DND-41 (cell line): ENCODE results near the gene TIRAP.

Experiments used
- CTCF ChIP-seq: IDR thresholded peaks from 2 replicates; pipeline ENCODE4 v1.5.1; 2012; ENCODE audit warnings: borderline replicate concordance, low read length, moderate library complexity, mild to moderate bottlenecking; ENCODE audit not compliant: poor library complexity, severe bottlenecking; ENCODE audit errors: extremely low read depth
- EZH2 ChIP-seq: IDR thresholded peaks from 3 replicates; pipeline ENCODE4 v1.6.1; 2012; ENCODE audit warnings: borderline replicate concordance, low read depth, mild to moderate bottlenecking, moderate library complexity, low read length, inconsistent platforms; ENCODE audit not compliant: severe bottlenecking

GRCh38 chr11:126317756-126318573 is 35.1 kb downstream of the TIRAP start:
- TF ChIP-seq CTCF (no peak), EZH2 (no peak)
